Sciatic nerve (tissue), 2 donors: ENCODE data around the gene PSPN. TPM values are rescaled to one million over a fixed set of nuclear protein-coding genes. Genes with fewer than 3 reads are reported as not detected.

Experiments
- ATAC-seq: fragments of 200-7000 bp; cut with Tn5 transposase; one replicate; pipeline ENCODE4 v1.9.1; 2020; ENCODE audit warnings: mild to moderate bottlenecking, moderate library complexity
- DNase-seq: peaks from one replicate; pipeline ENCODE4 v3.0.0-alpha.2; 2020; ENCODE audit warnings: low spot score
- intact Hi-C: fragments of 100-400 bp; cut with DNase I; formaldehyde crosslinking; loops from one replicate; pipeline ENCODE4 v1.14.2; 2022
- total RNA-seq: library from RNA; stranded (reverse); fragmentation: NEBNext Ultra II Directional; extraction: Animal tissue kit (Norgen Biotek cat#: 25700); gene quantifications from one replicate; pipeline ENCODE4 v1.2.1, GENCODE V29; 2021
- donor health status: DM: no; HTN: no; CAD: no.
- donor health status: DM: no; HTN: no; CAD: no.

PSPN gene, protein sequence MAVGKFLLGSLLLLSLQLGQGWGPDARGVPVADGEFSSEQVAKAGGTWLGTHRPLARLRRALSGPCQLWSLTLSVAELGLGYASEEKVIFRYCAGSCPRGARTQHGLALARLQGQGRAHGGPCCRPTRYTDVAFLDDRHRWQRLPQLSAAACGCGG
- total RNA-seq, result 2.1 TPM

- no peak for ATAC-seq
- intact Hi-C loops, result no loop called here
- no peak for DNase-seq
These were observed at the start of gene PSPN for GRCh38 chr19:6375411-6376010. Gene PSPN (minus strand): TSS chr19:6375933. CDS start chr19:6375849, 84 bp downstream.

DNA sequence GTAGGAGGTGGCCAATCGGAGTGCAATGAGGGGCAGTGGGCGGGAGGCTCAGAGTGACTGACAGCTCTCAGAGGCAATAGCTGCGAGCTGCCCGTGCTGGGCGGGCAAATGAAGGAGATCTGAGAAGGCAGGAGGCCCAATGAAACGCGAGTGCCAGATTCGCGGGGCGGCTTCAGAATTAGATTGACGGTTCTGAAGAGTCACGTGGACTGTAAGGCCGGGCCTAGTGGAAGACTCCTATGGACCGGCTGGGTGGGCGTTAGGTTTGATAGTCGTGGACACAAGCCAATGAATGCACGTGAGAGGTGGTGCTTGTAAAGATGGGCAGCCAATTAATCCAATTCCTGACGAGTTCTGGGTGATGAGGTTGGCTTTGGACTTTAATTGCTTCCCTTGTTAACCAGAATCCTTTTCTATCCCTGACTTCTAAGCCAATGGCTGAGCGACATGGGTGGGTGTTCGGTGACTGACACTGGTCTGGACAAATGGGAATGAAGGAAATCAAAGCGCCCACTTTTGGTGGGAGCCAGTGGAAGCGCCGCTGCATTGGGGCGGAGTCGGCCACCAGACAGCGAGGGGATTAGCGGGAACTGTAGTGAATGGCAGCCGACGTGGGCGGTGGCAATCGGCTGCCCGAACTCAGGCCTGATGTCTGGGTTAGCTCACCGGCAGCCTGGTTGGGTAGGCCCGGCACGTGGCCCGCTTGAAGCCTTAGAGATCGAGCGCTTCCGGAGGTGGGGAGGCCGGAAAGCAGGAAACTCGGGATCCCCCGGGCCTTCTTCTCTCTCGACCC lies 49.4 kb upstream of the PSPN start:
- peak; percentile 99 for DNase-seq
- intact Hi-C loops, result no loop called here
- peak; percentile 96 for ATAC-seq

- DNase-seq (no peak), ATAC-seq (no peak)
- intact Hi-C loops, result no loop called here
These were observed 48.6 kb upstream of the PSPN start, which contains the start of gene KHSRP for GRCh38 chr19:6424195-6424938. Gene KHSRP (minus strand): TSS chr19:6424811. CDS start chr19:6424701, 110 bp downstream.

GRCh38 chr19:6423499-6424194 lies 47.9 kb upstream of the PSPN start:
- no peak for ATAC-seq
- no peak for DNase-seq
- intact Hi-C loops, result no loop called here

GRCh38 chr19:6421075-6422014 lies 45.6 kb upstream of the PSPN start:
- intact Hi-C loops, result no loop called here
- ATAC-seq (no peak), DNase-seq (no peak)

DNA sequence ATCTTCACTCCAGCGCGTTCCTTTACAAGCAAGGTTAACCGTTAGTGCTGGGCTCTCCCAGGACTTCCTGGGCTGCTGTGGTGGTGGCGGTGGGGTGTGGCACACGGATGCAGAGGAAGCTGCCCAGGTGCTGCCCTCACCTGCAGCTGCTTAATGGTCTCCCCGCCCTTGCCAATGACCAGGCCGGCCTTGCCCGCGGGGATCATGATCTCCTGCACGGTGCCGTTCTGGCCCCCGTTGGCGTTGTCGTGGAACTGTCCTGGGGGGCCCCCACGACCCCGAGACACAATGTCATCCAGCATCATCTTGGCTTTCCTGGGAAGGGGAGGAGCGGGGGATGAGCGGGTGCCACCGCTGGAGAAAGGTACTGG lies 42.8 kb upstream of the PSPN start:
- DNase-seq (no peak), ATAC-seq (no peak)
- intact Hi-C loops, result no loop called here

- ATAC-seq (peak; percentile 58), DNase-seq (no peak)
- intact Hi-C loops, result no loop called here
These were observed 42.2 kb upstream of the PSPN start for GRCh38 chr19:6417713-6418561.

DNA sequence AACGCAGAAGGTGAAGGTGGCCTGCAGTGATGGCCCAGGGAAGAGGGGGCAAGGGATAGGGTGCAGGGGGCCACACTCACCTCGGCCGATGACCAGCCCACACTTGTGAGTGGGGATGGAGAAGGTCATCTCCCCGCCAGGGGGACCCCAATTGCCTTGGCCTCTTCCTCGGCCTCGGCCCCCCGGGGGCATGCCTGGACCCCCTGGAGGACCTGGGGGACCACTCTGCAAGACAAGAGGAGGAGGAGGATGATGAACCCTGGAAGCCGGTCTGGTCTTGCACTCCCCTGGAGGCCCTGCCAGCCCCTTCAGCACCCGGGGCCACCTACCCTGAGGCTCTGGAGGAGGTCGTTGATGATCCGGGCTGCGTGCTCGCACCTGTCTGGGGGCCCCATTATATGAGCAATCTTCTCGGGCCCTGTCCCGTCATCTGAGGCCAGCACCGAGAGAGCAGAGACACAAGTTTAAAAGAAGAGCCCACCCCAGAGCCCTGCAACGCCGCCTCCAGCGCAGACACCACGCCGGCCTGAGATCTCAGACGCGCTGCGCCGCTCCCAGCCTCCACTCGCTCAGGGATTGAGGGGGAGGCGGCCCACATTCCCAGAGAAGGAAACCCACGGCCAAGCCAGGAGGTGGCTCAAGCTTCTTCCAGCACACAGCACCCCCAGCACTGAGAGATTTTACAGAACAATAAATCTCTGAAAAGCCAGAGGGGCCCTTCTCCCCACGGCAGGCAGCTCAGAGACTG lies 41.1 kb upstream of the PSPN start:
- no peak for ATAC-seq

DNA sequence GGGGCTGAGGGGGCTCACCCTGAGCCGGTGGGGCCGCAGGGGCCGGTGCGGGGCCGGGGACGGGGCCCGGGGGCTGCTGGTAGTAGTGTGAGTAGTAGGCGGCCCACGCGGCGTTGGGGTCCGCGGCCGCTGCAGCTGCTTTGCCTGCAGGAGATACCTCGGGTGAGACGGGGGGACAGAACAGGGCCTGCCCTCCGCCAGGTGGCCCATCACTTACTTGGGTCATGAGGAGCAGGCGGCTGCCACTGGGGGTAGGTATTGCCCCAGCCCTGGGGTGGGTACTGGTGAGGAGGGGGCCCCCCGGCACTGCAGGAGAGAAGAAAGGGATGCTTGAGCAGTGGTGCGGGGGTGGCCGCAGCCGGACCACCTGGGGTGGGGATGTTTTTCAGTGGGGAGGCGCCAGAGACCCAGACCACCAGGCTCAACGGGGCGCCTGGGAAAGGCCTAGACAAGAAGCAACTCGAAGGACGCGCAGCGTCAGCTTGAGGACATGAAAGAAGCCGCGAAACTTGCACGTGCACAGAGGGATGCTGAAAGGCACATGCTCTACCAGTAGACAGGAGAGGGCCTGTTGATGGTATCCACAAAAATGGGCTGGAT lies 40.0 kb upstream of the PSPN start:
- ATAC-seq, result no peak
- DNase-seq, result no peak
- intact Hi-C loops, result no loop called here

More for the DNA sequence above, 41.1 kb upstream of the PSPN start:
- no peak for DNase-seq
- intact Hi-C loops, result no loop called here

- intact Hi-C loops, result no loop called here
- ATAC-seq, result no peak
- peak; percentile 61 for DNase-seq
These were observed 39.3 kb upstream of the PSPN start for GRCh38 chr19:6414793-6415590.

DNA sequence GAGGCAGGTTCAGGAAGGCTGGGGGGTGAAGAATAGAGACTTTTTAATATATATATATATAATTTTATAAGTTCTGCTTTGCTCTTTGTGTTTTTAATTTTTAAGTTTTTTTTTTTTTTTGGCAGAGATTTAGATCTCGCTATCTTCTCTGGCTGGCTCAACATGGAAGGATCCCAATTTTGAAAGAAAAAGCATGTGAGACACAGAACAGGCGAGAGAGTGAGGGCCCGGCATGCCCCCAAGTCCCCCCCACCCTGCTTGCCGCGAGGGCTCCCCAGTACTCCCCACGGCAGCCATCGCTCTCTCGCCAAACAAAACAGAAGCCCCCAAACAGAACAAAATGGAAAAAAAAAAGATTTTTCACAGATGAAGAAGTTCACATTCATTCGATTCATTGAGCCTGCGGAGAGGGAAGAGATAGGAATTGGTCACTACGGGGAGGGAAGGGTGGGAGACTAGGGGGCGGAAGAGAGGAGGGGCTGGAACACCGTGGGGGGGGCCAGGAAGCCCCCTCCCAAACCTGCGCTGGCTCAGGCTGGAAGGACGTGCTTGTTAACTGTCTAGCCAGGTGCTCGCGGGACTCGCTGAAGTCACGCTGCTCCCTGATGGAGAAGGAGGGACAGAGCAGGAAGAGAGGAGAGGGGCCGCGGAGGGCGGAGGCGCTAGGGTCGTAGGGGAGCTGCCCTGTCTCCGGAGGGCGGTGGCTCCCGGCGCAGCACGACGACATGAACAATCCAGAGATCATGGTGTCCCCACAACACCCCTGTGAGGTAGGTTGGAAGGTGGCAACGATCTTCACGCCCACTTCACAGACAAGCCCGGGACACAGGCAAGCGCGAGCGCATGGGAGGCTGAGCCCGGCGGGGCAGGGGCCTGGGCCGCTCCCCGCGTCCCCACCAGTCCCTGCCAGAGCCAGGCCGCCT lies 38.2 kb upstream of the PSPN start:
- DNase-seq (peak; percentile 61), ATAC-seq (peak; percentile 29)
- intact Hi-C loops, result no loop called here

DNA sequence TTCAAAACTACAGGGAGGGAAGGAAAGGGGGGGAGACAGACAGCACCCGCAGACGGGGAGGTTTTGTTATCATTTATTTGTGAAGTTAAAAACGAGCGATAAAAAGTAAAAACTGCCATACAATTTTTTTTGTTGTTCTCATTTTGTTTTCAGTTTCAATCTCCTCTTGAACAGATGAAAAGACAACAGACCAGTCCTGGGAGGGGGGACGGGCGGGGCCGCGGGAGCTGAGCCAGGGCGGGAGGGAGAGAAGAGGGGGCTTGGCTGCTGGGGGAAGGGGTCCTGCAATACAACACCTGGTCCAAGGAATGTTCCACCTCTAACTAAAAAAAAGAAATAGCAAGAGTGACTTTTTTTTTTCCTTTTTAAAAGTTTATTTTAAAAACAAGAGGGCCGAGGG lies 37.6 kb upstream of the PSPN start:
- ATAC-seq (no peak), DNase-seq (no peak)
- intact Hi-C loops, result no loop called here

DNA sequence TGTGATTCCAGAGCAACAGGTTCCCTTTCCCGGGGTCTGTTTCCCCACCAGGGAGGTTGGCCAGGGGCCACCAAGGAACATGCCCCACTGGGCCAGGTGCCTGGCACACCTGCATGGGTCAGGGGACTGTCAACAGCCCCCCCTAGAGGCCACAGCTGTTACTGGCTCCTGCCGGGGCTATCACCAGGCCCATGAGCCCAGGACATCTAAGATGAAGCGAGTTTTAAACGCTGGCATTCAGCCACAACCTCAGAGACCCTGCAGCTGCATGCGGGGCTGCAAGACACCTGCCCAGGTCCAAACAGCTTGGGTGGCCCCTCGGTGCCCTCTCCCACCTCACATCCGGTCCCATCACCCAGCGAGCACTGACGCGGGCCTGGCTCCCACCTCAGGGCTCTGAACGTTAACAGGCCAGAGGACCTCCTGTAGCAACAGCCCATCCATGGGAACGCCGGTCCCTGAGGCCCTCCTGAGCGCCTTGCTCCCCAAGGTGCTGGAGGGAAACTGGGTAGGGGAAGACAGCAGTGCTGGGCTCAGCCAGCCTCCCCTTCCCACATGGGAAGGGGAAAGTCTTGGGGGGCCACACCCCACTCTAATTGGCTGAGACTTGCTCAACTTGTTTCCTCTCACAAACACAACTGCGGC lies 36.8 kb upstream of the PSPN start:
- DNase-seq (no peak), ATAC-seq (peak; percentile 76)
- intact Hi-C loops, result no loop called here

- intact Hi-C loops, result no loop called here
- ATAC-seq, result peak; percentile 11
- no peak for DNase-seq
These were observed 36.3 kb upstream of the PSPN start for GRCh38 chr19:6412061-6412446.
